Measurements from ENCODE around the gene RRAD. TPM values are rescaled to one million over a fixed set of nuclear protein-coding genes. Genes with fewer than 3 reads are reported as not detected.

Gene RRAD
- total and polyA plus RNA-seq, 2 of the 4 experiments (the other 2 are of a cell fraction), result 1.3 to 2.1 TPM

GRCh38 chr16:66895689-66895979, 29.7 kb downstream of the RRAD start:
- no peak overlapping the region for H2BK20ac ChIP-seq (ENCODE audit: low read depth, low read length)
- no peak overlapping the region for H2BK15ac ChIP-seq (ENCODE audit: low read depth, low read length)
- dilution Hi-C loops (cut with HindIII; ENCODE audit: low sequenced_read_pairs, unreplicated experiment), result no loop called here
- no peak overlapping the region for H3K18ac ChIP-seq (ENCODE audit: low read depth, low read length)
- CTCF ChIA-PET, result interaction anchor here (0.8 to 1.8 kb wide), 7 partner anchors 10 to 64 kb away, joined by 3 to 20 read pairs (median 4); partner anchors contain the start of genes PDP2 and RRAD
- H3K36me3 ChIP-seq (ENCODE audit: control insufficient read depth, insufficient read depth, low read length), result peaks cover 4% of the 10 kb centered on the region; the same call in 1 of the 2 replicates
- no TSS peak for BruUV-seq (replicated peaks)
- H2AFZ ChIP-seq (replicated peaks; ENCODE audit: low read length, poor library complexity), result peak overlapping the region; percentile 85
- peak overlapping the region in 1 of 2 experiments; percentile 47; a peak in 1 of 4 replicates for H4K8ac ChIP-seq (ENCODE audit: low read depth in 2 of 2, low read length in 2 of 2)
- no peak overlapping the region for H3K27ac ChIP-seq (ENCODE audit: insufficient read depth, low read length)
- H3K4me2 ChIP-seq (ENCODE audit: low read depth, low read length), result no peak overlapping the region
- no peak overlapping the region for H3K4me3 ChIP-seq (ENCODE audit: insufficient read depth, low read depth, low read length)
- no peaks in the 10 kb centered on the region for H3K9me3 ChIP-seq (ENCODE audit: control insufficient read depth, insufficient read depth, low read length)
- H2AK5ac ChIP-seq (ENCODE audit: low read depth, low read length), result peak overlapping the region; percentile 82
- peaks cover 17% of the 10 kb centered on the region for H3K9me1 ChIP-seq (ENCODE audit: insufficient read depth, low read length)
- TF ChIP-seq BHLHE40 (IDR thresholded peaks at IDR 0.05; ENCODE audit: low read depth, low read length) (no peak), ELK1 (IDR thresholded peaks at IDR 0.05; ENCODE audit: borderline replicate concordance, low read depth, low read length) (no peak), MXI1 (IDR thresholded peaks at IDR 0.05; ENCODE audit: borderline replicate concordance, low read depth, low read length) (no peak), FOS (IDR thresholded peaks at IDR 0.05; ENCODE audit: low read depth, low read length) (no peak), RCOR1 (IDR thresholded peaks at IDR 0.05; ENCODE audit: insufficient replicate concordance, low read length) (no peak), MAFK (IDR thresholded peaks at IDR 0.05; ENCODE audit: low read depth, low read length) (no peak)
- H3K56ac ChIP-seq (ENCODE audit: extremely low read depth, insufficient read depth, low read length), result no peak overlapping the region
- WGBS, 2 experiments (ENCODE audit: extremely low coverage in 2 of 2, insufficient read length in 1 of 2), result 60% methylated on average over 1 of the region's 5 CpGs; no CpG with 5 or more reads in 1 of the 2 experiments
- H4K20me1 ChIP-seq (ENCODE audit: insufficient read depth, low read length), result no peaks in the 10 kb centered on the region
- peaks cover 20% of the 10 kb centered on the region for H3K4me1 ChIP-seq (ENCODE audit: control insufficient read depth, insufficient read depth, low read length)
- 0 out of 2 replicates have a peak overlapping the region, but pooled peaks have one; percentile 59 for H3K4ac ChIP-seq (ENCODE audit: low read depth, low read length)
- no peak overlapping the region for H2BK5ac ChIP-seq (ENCODE audit: low read depth, low read length, poor library complexity, severe bottlenecking)
- H4K5ac ChIP-seq (ENCODE audit: low read depth, low read length), result no peak overlapping the region
- POLR2A ChIA-PET (ENCODE audit: unreplicated experiment), result interaction anchor here (0.9 kb wide), 1 partner anchor 32 kb away, joined by 3 read pairs; no protein-coding TSS in a partner anchor
- H3K23ac ChIP-seq (ENCODE audit: low read depth, low read length), result no peak overlapping the region
- no peaks in the 10 kb centered on the region for H3K27me3 ChIP-seq (ENCODE audit: control insufficient read depth, insufficient read depth, low read length)
- no peaks in the 10 kb centered on the region; a peak in 2 of 4 replicates for H3K79me1 ChIP-seq (ENCODE audit: low read depth in 1 of 2, low read length in 2 of 2)
- intact Hi-C loops (cut with micrococcal nuclease), result loop anchor here (1.0 to 10.0 kb wide), 4 partner anchors 32 to 259 kb away; partner anchors contain the start of genes B3GNT9, CES2, CIAO2B and FBXL8
- in situ Hi-C loops (cut with MboI; ENCODE audit: low sequenced_read_pairs), result loop anchor here (5.0 kb wide), 1 partner anchor 37 kb away; the partner anchor contains the start of gene CIAO2B
- H4K91ac ChIP-seq (ENCODE audit: insufficient read depth, low read depth, low read length), result no peak overlapping the region
- no peak for DNase-seq
- no peak for ATAC-seq (ENCODE audit: low read depth)
- H3K9ac ChIP-seq (ENCODE audit: low read depth, low read length), result no peak overlapping the region
- peak overlapping the region; percentile 42 for H2AK9ac ChIP-seq (replicated peaks; ENCODE audit: low read depth, low read length, poor library complexity)
- H3K14ac ChIP-seq (replicated peaks; ENCODE audit: low read depth, low read length), result no peak overlapping the region
- H2BK120ac ChIP-seq (ENCODE audit: low read depth, low read length), result no peak overlapping the region

Measured in IMR-90 (cell line).